ENCODE data around the gene PDPN.

- TF ChIP-seq EZH2 (IDR thresholded peaks at IDR 0.05; ENCODE audit: insufficient read depth, poor library complexity, severe bottlenecking), result no peak
- TF ChIP-seq EZH2phosphoT487 (IDR thresholded peaks at IDR 0.05; ENCODE audit: insufficient read depth, low read depth), result no peak
These were observed 77.9 kb downstream of the PDPN start for GRCh38 chr1:13661539-13661938.
